Activated T-cell treated with anti-CD3 and anti-CD28 coated beads, Interleukin-2, amount 50 U/mL, for 48 hours (primary cell): ENCODE results near the gene HGFAC.

Experiments
- DNase-seq, 2 experiments: peaks; one replicate each; pipeline ENCODE4 v3.0.0-alpha.2; 2020

The HGFAC gene

GRCh38 chr4:3492741-3493719, 51.3 kb downstream of the HGFAC start:
- DNase-seq, result no peak

DNA sequence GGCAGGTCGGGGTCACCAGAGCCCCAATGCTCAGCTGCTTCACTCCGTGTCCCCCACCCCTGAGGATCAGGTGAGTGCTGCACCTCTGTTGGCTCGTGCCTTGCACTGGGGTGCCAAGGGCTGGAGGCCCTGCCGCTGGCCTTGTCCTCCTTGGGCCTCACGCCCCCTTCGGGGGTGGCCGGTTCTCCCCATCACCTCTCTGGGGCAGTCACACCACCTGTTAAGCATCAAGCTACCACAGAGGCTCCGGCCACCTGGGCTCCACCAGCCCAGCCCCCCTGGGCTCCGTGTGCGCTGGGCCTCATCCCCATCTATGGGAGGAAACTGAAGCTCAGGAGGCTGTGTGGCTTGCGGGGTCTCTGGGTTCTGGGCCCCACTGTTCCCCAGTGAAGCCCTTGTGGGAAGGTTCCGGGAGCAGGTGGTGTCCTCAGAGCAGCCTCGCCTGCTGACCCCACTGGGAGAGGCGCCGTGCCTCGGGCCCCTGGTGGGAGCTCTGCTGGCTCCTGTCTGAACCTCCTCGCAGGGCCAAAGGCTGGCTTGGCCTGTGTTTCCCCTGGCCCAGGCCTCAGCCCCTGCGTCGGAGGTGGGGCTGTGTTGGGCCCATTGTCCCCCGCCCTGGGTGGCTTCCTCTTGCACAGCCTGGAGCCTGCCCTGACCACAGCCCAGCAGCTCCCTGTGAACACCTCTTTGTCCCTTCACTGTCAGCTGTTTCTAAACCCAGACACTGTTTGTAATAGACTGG, 52.1 kb downstream of the HGFAC start:
- DNase-seq, result no peak

DNA sequence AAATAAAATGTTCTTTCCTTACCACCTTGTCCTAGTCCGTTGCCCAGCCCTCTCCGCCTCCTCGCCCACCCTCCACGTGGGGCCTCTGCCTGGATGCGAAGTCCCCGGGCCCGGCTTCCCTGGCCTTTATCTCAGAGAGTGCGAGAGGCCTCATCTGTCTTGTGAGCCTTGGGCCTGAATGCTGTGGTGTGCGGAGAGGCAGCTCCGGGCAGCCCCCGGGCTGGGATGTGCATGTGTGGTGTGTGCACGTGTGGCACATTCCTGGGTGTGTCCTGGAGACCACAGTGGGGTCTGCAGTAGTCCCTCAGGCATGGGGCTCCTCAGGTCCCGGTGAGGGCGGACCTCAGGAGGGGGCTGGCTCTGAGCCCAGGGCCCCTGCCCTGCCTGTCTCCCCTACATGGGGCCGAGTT, 52.7 kb downstream of the HGFAC start:
- DNase-seq, result no peak

GRCh38 chr4:3495204-3495975, 53.6 kb downstream of the HGFAC start:
- DNase-seq, result no peak

- no peak for DNase-seq
Measured at GRCh38 chr4:3496021-3496420, 54.3 kb downstream of the HGFAC start.

DNA sequence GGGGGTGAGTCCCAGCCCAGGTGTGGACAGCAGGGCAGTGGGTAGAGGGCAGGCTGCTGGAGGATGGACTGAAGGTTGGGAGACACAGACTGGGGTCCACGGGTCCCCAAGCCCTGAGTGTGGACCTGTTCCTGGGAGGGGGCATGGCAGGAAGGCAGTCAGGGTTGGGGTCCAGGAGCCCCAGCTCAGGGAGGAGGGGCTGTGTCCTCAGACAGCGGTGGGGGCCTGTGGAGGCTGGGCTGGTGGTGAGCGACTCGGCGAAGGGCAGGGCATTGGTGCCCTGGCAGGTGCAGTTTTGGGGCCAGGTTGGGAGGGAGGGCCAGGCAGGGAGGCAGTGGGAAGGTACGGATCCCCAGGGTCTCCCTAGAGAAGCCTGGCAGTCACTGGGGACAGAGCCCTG, 55.3 kb downstream of the HGFAC start:
- no peak for DNase-seq

DNA sequence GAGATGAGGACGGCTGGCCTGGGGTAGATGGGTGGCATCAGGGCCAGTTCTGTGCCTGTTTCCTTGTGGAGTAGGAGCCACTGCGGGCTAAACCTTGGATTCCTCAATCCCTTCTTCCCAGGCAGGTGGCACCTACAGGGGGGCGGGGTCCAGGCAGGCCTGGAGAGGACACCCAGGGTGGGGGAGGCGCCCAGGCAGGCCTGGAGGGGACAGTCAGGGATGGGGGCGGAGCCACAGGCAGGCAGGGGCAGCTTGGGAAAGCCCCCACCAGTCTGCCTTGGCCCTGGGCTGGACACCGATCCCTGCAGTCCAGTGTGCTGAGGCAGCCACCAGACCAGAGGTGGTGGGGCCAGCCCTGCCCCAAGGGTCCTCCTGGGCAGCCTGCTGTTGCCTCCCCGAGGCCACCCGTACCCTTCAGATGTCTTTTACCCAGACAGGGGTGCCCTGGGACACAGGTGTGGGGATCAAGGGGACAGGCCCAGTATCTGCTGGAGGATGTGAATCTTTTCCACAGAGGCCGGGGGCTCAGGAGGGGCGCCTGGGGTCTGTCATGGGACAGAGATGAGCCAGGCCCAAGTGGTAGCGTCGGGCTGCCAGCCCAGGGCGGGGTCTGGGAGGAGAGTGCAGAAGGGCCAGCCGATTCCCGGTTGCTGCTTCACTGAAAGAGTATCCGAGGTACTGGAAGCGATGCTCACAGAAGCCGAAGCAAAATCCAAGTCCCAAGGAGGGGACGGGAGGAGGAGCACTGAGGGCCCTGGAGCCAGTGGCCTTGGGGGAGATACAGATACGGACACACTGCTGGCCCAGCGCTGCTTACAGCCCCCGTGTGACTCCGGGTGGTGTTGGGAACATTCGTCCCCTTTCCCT, 56.0 kb downstream of the HGFAC start:
- no peak for DNase-seq

GRCh38 chr4:3498407-3498806, 56.6 kb downstream of the HGFAC start:
- DNase-seq, result no peak
